Stimulated activated CD8-positive, alpha-beta memory T cell treated with anti-CD3 and anti-CD28 coated beads, Interleukin-2, amount 100 ng/mL, for 1 hour (primary cell): ENCODE results near the gene AKT1.
A peak's percentile ranks its signal among the peaks of the same experiment; 100 is the strongest.
"Not testable (repeated sequence)": the region's sequence is repeated elsewhere in the genome, so short reads cannot be mapped to it uniquely, and the experiment has no call there.

Experiments used
- DNase-seq, 2 donors: peaks; one replicate each; pipeline ENCODE4 v3.0.0-alpha.2; 2020; ENCODE audit warnings: low read depth in 2 of 2

Gene AKT1

DNA sequence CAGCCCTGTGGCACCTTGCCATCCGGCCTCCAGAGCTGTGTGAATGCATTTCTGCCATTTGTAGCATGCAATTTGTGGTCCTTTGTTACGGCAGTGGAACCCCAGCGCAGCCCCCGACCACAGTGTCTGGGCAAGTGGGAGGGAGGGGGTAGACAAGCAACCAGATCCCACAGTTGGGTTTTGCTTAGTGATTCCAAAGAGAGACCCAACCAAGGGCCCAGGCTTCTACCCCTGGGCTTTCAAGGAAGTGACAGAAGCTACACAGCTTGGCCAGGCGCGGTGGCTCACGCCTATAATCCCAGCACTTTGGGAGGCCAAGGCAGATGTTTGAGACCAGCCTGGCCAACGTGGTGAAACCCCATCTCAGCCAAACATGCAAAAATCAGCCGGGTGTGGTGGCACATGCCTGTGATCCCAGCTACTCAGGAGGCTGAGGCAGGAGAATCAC is 23.2 kb upstream of the AKT1 start:
- DNase-seq = no peak

DNA sequence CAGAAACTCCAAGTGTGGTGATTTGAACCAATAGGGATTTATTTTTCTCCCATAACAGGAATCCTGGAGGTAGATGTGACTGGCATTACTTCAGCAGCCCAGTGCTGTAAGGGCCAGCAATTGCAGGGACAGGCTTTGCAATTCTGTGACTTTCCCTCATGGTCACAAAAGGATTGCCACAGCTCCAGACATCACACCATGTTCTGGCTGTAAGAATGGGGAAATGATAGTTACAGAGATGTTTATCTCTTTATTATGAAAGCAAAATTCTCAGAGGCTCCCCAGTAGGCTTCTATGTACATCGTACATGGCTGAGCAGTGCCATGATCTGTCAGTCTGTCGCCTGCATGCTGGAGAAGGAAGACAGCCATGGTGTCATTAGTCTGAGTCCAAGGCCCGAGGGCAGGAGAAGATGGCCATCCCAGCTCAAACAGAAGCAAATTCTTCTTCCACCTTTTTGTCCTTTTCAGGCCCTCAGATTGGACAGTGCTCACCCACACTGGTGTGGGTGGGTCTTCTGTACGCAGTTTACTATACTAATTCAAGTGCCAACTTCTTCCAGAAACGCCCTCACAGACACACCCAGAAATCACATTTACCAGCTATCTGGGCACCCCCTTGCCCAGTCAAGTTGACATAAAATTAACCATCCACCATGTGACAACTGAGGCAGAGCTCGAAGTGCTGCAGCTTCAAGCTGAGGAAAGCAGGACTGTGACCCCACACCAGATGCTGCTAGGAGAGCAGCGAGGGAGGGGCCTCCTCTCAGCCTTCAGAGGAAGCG is 22.6 kb upstream of the AKT1 start:
- DNase-seq = no peak

DNA sequence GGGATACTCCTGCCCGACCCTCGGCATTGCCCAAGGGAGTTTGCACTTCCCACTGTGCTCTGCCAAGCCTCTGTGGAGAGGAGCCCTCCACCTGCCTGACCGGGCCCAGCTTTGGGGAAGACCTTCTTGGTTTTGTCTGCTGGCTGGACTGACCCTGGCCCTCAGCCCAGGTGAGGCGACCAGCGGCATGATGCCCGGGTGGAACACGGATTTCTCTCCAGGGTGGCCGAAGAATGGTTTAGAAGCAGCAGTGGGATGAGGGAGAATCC is 21.0 kb upstream of the AKT1 start:
- DNase-seq = no peak

DNA sequence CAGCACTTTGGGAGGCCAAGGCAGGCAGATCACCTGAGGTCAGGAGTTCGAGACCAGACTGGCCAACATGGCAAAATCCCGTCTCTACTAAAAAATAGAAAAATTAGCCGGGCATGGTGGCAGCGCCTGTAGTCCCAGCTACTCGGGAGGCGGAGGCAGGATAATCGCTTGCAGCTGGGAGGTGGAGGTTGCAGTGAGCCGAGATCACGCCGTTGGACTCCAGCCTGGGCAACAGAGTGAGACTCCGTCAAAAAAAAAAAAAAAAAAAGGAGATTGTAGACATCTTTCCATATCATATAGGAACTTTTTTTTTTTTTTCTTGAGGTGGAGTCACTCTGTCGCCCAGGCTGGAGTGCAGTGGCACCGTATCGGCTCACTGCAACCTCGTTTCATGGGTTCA is 19.2 kb upstream of the AKT1 start:
- not testable (repeated sequence) for DNase-seq

DNA sequence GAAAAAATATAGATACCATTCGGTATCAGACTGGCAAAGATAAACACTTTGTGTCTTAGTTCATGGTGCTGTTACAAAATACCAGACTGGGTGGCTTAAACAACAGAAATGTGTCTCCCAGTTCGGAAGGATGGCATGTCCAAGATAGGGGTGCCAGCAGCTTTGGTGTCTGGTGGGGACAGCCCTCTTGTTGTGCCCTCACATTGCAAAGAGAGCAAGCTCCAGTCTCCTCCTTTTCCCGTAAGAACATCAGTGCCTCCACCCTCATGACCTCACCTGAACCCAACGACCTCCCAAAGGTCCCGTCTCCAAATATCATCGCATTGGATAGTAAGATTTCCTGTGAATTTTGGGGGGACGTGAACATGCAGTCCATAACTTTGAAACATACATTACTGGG is 17.7 kb upstream of the AKT1 start:
- DNase-seq = no peak

DNA sequence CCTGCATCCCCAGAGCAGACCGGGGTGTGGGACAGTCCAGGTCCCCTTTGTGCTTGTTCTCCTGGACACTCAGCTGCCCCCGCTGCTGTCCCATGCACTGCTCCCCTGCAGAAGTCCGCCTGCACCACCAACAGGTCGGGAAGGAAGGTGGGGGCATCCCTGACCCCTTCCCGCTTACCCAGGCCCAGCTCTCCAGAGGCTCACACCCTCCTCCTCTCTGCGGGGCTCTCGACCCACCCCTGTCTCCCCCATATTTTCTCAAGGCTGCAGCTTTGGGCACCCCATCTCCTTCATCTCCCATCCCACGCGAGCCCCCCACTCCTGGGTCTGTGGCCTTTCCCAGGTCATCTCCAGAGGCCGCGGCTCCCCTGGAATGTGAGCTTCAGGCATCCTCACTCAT is 14.8 kb upstream of the AKT1 start:
- no peak for DNase-seq

DNA sequence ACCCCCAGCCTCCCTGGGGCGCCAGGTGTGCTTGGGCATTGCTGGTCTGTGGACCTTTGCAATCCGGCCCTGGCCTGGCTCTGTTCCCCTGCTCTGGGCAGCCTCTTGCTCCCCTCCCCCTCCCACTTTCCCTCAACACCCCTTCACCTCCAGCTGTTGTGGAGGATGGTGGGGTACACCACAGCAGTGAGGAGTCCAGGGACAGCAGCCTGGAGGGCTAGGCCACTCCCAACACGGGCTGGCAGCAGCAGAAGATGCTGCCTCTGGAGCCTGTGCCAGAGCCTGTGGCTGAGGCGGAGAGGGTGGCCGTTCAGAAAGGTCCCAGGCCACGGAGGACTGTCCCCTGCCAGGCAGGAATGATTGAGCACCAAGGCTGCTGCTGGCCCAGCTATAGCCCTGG is 12.9 kb upstream of the AKT1 start:
- DNase-seq = no peak

DNA sequence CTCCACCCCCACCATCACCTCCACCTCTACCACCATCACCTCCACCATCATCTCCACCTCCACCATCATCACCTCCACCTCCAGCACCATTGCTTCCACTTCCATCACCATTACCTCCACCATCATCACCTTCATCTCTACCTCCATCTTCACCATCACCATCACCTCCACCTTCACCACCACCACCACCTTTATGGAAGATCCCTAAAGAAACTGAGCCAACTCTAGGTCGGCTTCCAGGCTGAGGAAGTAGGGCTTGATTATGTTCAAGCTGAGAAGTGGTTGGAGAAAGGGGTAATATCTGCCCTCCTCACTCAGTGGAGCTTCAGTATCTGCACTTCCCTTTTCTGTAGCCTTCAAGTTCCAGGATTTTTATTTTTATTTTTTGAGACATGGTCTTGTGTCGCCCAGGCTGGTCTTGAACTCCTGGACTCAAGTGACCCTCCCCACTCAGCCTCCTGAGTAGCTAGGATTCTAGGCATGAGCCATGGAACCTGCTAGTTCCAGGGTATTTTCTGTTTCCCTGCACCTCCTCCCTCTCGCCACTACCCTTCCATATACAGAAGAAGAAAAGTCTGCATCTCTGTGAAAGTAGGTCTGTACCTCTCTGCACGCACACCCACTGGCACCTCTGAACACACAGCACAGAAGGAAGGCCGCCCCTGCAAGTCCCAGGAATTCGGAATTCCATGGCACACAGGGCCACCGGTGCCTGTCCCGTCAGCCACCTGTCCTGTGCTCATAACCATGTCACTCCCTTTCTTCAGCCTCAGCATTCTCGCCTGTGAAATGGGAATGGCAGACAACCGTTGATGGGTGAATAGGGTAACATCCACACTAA is 11.3 kb upstream of the AKT1 start:
- no peak for DNase-seq

DNA sequence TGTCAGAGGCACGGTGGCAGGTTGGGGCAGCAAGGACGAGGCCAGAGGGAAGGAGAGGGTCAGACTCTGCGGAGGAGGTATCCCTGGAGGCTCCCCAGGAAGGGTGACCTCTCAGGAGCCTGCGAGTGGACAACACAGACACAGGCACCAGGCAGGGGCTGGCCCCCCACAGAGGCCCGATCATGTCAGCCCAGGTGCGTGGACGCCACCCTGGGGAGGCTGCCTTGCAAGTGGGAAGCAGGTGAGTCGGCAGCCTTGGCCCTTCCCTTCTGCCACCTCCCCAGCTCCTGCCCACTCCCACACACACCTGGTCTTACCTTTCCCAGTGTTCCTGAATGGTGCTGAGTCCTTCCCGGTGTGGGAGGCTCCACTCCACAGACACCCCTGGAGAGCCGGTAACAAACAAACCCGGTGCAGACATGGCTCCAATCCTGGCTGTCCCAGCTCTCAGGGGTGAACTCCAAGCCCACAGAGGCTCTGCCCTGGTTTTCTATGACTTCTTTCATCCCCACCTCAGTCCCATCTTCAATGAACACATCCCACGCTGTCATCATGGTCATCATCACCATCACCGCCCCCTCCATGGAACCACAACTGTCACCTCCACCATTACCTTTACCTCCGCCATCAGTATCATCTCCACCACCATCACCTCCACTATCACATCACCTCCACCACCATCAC is 10.5 kb upstream of the AKT1 start:
- DNase-seq = no peak

DNA sequence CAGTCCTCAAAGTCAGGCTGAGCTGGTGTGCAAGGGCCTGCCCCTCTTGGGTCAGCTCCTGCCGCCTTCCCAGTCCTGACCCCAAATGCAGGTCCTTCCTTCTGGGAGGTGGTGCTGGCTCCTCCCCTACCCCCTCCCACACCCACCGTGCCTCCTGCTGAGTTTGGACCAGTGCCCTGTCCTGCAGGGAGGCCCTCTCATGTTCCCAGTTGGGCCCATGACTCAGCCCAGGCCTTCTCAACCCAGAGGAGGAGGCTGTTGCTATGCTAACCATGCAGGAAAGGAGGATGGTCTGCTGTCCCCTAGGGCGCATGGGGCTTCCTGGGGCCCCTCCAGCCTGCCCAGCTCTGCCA is 9.8 kb upstream of the AKT1 start:
- DNase-seq = no peak

DNA sequence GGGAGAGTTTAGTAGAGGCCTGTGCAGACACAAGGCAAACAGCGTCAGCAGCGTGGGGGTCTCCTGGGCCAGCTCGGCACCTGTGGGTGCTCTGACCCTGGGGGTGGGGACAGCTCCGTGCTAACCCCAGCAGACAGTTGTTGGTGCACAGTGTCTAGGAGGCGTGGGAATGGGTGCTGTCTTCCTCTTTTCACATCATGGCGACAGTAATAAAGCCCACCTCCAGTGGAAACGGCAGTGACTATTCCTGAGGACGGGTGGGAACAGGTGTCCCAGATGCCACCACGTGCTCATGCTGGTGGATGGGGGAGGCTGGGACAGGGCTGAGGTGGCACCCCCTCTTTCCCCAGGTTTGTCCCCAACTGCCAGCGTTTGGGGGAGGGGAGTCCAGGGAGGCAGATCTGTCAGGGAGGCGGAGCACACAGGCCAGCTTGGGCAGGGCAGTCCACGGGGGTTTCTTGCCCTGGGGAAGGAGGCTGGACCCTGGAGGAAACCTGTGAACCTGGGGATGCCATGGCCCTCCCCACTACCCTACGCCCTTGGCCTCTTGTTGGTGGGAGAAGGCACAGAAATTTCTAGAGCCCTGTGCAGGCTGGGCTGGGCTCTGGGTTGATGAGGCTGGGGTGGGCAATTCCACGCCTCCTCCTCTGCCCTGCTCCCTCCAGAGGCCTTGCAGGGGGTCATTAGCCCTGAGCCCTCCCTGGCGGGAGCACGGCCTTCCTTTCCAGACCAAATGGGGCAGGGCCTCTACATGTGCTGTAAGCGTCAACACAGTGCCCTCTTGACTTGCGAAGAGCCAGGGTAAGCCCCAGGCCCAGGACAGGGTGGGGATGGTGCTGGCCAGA is 9.2 kb upstream of the AKT1 start:
- DNase-seq = no peak

DNA sequence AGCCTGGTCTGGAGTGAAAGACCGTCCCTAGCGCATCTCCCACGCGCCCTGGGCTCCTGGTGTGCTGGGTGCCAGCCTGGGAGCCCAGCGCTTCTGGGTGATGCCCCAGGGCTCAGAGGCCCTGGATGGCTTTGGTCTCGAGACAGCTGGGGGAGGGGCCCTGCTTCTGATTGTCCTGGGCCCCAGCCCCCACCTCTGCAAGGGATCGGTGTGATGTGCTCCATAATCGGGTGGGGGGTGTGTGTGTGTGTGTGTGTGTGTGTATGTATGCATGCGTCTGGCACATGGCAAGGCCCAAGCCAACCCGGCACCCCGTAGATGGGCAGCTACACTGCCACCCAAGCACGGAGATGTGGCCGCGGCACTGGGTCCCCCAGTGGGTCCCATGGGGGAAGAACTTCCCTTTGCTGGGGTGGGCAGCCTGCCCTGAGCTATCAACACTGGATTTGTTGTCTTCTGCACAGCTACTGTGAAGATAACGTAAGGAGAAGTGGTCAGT is 8.4 kb upstream of the AKT1 start:
- DNase-seq = no peak

DNA sequence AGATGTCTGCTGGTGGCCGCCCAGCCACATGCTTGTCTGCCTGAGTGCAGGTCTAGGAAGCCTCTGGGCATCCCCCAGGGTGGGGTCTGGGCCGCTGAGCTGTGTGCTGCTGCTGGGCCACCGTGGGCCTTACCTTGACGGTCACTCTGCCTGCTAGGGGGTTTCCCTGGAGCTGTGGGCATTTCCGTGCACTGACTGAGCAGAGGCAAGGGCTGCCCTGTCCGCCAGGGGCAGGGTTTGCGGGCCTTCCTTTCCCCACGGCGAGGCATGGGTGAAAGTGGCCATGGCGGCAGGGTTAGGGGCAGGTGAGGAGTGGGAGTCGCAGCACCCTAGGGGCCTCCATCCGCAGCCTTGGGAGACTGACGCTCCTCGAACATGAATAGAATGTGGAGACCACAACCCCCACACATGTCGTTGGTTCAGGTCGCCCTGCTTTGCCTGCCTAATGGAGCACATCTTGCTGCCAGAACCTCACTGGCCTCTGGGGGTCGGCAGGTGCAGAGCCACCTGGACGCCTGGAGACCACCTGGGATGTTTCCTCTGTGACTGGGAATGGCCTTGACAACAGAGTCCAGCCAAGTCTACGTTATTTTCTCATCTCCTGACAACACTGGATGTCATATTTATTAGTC is 7.8 kb upstream of the AKT1 start:
- DNase-seq = no peak

DNA sequence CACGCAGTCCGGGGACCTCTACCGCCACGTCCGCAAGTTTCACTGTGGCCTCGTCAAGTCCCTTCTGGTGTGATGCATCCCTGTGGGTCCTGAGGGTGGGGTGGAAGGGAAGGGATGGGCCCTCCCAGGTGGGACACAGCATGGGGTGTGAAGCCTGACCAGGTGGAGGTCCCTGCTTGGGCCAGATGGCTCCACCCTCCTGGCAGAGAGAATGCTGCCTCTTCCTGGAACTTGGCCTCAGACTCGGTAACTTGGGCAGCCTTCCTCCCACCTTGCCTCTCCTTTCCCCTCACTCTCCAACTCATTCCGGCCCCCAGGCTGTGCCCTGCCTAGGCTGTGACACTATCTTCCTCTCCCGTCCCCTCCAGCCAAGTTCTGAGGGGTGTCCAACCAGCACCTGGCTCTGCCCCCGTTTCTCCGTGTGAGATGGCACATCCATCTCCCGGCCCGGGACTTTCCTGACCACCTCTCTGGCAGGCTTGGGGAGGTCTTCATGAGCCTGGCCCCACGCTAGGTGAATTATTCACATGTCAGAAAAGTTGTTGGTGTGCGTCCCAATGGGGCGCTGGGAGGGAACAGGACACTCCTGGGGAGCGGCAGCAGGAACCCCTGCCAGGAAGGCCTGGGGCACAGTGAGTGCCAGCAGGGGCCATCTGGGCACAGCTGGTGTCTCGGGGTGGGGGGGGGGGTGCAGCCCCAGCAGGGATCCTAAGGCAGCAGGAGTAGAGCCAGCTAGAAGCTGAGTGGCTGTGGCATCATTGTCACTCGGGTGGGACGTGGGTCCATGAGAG is 7.0 kb upstream of the AKT1 start:
- no peak for DNase-seq

DNA sequence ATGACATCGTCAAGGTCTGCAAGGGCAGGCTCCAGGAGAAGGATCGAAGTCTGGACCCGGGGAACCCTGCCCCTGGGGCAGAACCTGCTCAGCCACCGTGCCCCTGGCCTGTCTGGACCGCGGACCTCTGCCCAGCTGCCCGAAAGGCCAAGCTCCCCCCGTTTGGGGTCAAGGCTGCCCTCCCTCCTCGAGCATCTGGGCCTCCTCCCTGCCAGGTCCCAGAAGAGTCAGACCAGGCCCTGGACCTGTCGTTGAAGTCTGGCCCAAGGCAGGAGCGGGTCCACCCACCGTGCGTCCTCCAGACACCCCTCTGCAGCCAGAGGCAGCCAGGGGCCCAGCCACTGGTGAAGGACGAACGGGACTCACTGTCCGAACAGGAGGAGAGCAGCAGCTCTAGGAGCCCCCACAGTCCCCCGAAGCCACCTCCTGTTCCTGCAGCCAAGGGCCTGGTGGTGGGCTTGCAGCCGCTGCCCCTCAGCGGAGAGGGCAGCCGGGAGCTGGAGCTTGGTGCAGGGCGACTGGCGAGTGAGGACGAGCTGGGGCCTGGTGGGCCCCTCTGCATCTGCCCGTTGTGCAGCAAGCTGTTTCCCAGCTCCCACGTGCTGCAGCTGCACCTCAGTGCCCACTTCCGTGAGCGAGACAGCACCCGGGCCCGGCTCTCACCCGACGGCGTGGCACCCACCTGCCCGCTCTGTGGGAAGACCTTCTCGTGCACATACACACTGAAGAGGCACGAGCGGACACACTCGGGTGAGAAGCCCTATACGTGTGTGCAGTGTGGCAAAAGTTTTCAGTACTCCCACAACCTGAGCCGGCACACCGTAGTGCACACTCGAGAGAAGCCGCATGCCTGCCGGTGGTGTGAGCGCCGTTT is 6.2 kb upstream of the AKT1 start:
- no peak for DNase-seq

DNA sequence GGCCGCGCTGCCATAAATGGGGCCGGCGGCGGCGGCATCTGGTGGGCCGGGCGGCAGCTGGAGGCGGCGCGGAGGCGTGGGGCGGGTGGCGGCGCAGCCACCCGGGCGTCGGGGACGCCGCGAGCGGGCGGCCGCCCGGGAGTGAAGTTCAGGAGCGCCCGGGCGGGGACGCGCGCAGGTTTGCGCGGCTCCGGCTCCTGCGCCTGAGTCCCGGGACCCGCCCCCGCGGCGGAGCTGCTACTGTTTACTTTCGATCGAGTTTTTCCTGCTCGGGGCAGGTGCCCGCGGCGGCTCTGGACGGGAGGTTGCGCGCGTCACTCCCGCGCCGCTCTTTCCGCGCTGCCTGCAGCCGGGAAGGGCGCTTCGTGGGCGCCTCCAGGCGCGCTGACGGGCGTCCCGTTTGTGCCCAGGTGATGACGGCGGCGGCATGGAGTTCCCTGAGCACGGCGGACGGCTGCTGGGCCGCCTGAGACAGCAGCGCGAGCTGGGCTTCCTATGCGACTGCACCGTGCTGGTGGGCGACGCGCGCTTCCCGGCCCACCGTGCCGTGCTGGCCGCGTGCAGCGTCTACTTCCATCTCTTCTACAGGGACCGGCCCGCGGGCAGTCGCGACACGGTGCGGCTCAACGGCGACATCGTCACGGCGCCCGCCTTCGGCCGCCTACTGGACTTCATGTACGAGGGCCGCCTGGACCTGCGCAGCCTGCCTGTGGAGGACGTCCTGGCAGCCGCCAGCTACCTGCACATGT is 5.4 kb upstream of the AKT1 start, which contains the start of gene ZBTB42:
ZBTB42 (plus strand) TSS at position 331 of the 749 bp plus-strand sequence; CDS start at position 428, 97 bp downstream.
- DNase-seq = peak; percentile 28 to 44

DNA sequence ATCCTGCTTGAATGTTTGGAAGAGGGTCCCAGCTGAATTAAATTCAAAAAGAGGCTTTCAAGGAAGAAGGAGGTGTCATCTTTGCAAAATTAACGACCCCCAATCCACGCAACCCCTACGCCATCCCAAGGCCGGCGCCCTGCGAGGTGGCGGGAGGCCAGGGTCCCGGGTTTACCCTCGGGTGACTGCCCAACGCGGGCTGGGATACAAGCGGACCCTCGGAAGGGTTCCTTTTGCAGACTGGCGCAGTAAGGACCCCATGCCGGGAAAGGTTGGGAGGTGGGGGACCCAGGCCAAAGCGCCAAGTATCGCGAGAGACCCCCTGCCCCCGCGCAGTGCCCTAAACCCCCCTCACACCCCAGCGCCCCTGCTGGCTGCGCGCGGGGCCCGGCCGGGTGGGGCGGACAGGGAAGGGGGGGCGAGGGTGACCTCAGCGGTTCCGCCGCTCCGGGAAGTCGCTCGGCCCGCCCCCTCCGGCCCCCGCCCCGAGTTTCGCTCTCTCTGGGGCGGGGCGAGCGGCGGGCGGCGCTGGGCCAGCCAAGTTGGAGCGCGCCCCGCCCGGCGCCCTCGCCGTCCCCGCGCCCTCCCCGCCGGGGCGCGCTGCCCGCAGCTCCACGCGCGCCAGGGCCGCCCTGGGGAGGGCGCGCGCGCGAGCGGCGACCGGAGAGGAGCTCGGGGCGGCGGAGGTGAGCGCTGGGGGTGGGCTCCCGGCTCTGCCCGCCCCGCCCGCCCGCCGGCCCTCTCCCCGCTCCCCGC is 4.6 kb upstream of the AKT1 start:
- peak; percentile 60 to 82 for DNase-seq
